ENCODE measurements around the gene SSB. TPM values are rescaled to one million over a fixed set of nuclear protein-coding genes. Genes with fewer than 3 reads are reported as not detected.

SSB gene
- total RNA-seq, 2 donors from 2014 or later, result 66.8 to 105 TPM

GRCh38 chr2:169860149-169860548 is 61.5 kb downstream of the SSB start:
- no peak overlapping the region for H3K27ac Mint-ChIP-seq
- peaks cover 18 to 34% of the 10 kb centered on the region in 2 donors for H3K4me1 Mint-ChIP-seq (ENCODE audit: low read depth in 2 of 2)
- ATAC-seq (no peak), DNase-seq (ENCODE audit: low spot score) (no peak)
- H3K27me3 Mint-ChIP-seq, result no peaks in the 10 kb centered on the region
- no peaks in the 10 kb centered on the region for H3K36me3 Mint-ChIP-seq
- H3K9me3 Mint-ChIP-seq, result no peaks in the 10 kb centered on the region
- H3K4me3 Mint-ChIP-seq, result no peak overlapping the region

Other genes with a start within 250 kb of the SSB start
- 10 to 100 TPM; 37.7 to 61.7 TPM for gene FASTKD1, start 225.0 kb upstream of the SSB start, total RNA-seq
- gene PPIG, start 214.5 kb upstream of the SSB start, total RNA-seq, result 10 to 100 TPM; 42.8 to 66.4 TPM
- gene CFAP210, start 104.5 kb upstream of the SSB start, total RNA-seq, result under 1 TPM; 0.12 to 0.59 TPM
- 1 to 10 TPM; 2.6 to 4.4 TPM for gene PHOSPHO2, start 104.4 kb upstream of the SSB start, total RNA-seq
- gene KLHL23, start 65.0 kb upstream of the SSB start, total RNA-seq, result 10 to 100 TPM; 10.1 to 19.1 TPM
- 10 to 100 TPM; 50.7 to 56.9 TPM for gene METTL5, start 26.0 kb downstream of the SSB start, total RNA-seq
- gene UBR3, start 28.6 kb downstream of the SSB start, total RNA-seq, result 10 to 100 TPM; 42.7 to 54.1 TPM

Data from natural killer cell treated with Interleukin-12 subunit alpha and Interleukin-12 subunit beta and Interleukin-15 and Interleukin-18, amount 100 ng/mL, for 72 hours (primary cell).